HCT116 (cell line): ENCODE measurements around the gene GPATCH2L. TPM values are rescaled to one million over a fixed set of nuclear protein-coding genes. Genes with fewer than 3 reads are reported as not detected.

ENCODE experiments used
- ATAC-seq: fragments of 200-7000 bp; cut with Tn5 transposase; 2 replicates; pipeline ENCODE4 v1.9.1; 2020; ENCODE audit warnings: mild to moderate bottlenecking, moderate library complexity
- BruUV-seq: library from RNA; stranded (reverse); fragments of 400-500 nt; replicated peaks from 2 replicates; lab custom pipeline; 2021; lab: Mats Ljungman, UMichigan
- CTCF ChIA-PET: fragments of 300-600 bp; sonication (Branson Sonifier 250); formaldehyde crosslinking; loops from one replicate; lab custom pipeline; 2021; ENCODE audit warnings: antibody characterized with exemption; lab: Charles Lee
- POLR2A ChIA-PET: fragments of 300-600, 350-600 bp; sonication (Branson Sonifier 250); formaldehyde crosslinking; loops from one replicate; lab custom pipeline; 2021; ENCODE audit warnings: antibody characterized with exemption; lab: Charles Lee
- RAD21 ChIA-PET, 2 experiments: fragments of 300-600 bp; sonication (Branson Sonifier 250); formaldehyde crosslinking; loops; one replicate each; lab custom pipeline; 2023; ENCODE audit warnings: low total read pairs in 2 of 2; ENCODE audit not compliant: uncharacterized antibody in 2 of 2, unreplicated experiment in 2 of 2, low non-redundant PET in 1 of 2; lab: Charles Lee
- DNase-seq: peaks from one replicate; pipeline ENCODE4 v3.0.0-alpha.2; 2010; ENCODE audit warnings: low read depth, low spot score
- H2AFZ ChIP-seq: fragments of 200-600 bp; shearing (Covaris generic), sonication (generic); 2 replicates; pipeline ENCODE4 v1.6.1; 2017; ENCODE audit warnings: low read depth, mixed run types, mixed read lengths, antibody characterized with exemption, low read length; ENCODE audit not compliant: poor library complexity, severe bottlenecking
- H3K27ac ChIP-seq: 2 replicates; pipeline ENCODE4 v1.5.1; 2012; ENCODE audit warnings: low read depth, low read length
- H3K27me3 ChIP-seq: fragments of 200-600 bp; sonication (generic); 2 replicates; pipeline ENCODE4 v1.6.1; 2016; ENCODE audit warnings: mixed run types, low read length, mixed read lengths; ENCODE audit not compliant: insufficient read depth
- H3K36me3 ChIP-seq, 2 experiments: fragments of 200-500 bp in 1 of 2; fragments of 200-600 bp in 1 of 2; sonication (Bioruptor generic) in 1 of 2; sonication (generic) in 1 of 2; 2 replicates each; pipeline versions ENCODE4 v1.5.1 to v1.6.1; 2014 to 2016; ENCODE audit warnings: low read length in 2 of 2, inconsistent platforms in 1 of 2, mixed read lengths in 1 of 2, mixed run types in 1 of 2; ENCODE audit not compliant: insufficient read depth in 2 of 2, control insufficient read depth in 1 of 2
- H3K4me1 ChIP-seq, 2 experiments: fragments of 200-600 bp in 1 of 2; sonication (generic) in 1 of 2; 2 replicates each; pipeline versions ENCODE4 v1.5.1 to v1.6.1; 2012 to 2017; ENCODE audit warnings: low read length in 2 of 2, inconsistent platforms in 1 of 2, mild to moderate bottlenecking in 1 of 2, mixed read lengths in 1 of 2, mixed run types in 1 of 2, moderate library complexity in 1 of 2; ENCODE audit not compliant: insufficient read depth in 2 of 2, control insufficient read depth in 1 of 2
- H3K4me2 ChIP-seq: fragments of 200-600 bp; sonication (generic); 2 replicates; pipeline ENCODE4 v1.6.1; 2017; ENCODE audit warnings: mixed run types, low read length, mixed read lengths
- H3K4me3 ChIP-seq, 2 experiments: fragments of 200-600 bp in 1 of 2; sonication (generic) in 1 of 2; replicated peaks in 1 of 2; 2 replicates each; pipeline ENCODE4 v1.5.1; 2011 to 2016; ENCODE audit warnings: low read length in 2 of 2, control low read depth in 1 of 2, low read depth in 1 of 2, mild to moderate bottlenecking in 1 of 2, mixed read lengths in 1 of 2, mixed run types in 1 of 2
- H3K79me2 ChIP-seq: fragments of 200-600 bp; sonication (generic); 2 replicates; pipeline ENCODE4 v1.6.1; 2017; ENCODE audit warnings: mild to moderate bottlenecking, mixed run types, low read length, moderate library complexity, mixed read lengths; ENCODE audit not compliant: insufficient read depth
- H3K9ac ChIP-seq: fragments of 200-600 bp; sonication (generic); 2 replicates; pipeline ENCODE4 v1.6.1; 2016; ENCODE audit warnings: low read length, mixed read lengths
- H3K9me2 ChIP-seq: fragments of 200-600 bp; sonication (generic), shearing (Covaris generic); 2 replicates; pipeline ENCODE4 v1.6.1; 2017; ENCODE audit warnings: mixed run types, mild to moderate bottlenecking, moderate library complexity; ENCODE audit not compliant: insufficient read depth
- H3K9me3 ChIP-seq, 2 experiments: fragments of 200-500 bp in 1 of 2; fragments of 200-600 bp in 1 of 2; sonication (Bioruptor generic) in 1 of 2; sonication (generic) in 1 of 2; 2 replicates each; pipeline ENCODE4 v1.6.1; 2014 to 2017; ENCODE audit warnings: low read length in 2 of 2, mixed read lengths in 2 of 2, inconsistent platforms in 1 of 2, low read depth in 1 of 2, mild to moderate bottlenecking in 1 of 2, mixed run types in 1 of 2, moderate library complexity in 1 of 2; ENCODE audit not compliant: control insufficient read depth in 1 of 2, insufficient read depth in 1 of 2
- H4K20me1 ChIP-seq: fragments of 200-600 bp; sonication (generic), shearing (Covaris generic); 2 replicates; pipeline ENCODE4 v1.6.1; 2017; ENCODE audit warnings: mixed run types, mild to moderate bottlenecking, moderate library complexity; ENCODE audit not compliant: insufficient read depth
- ATF3 ChIP-seq: IDR thresholded peaks from 2 replicates; pipeline ENCODE4 v1.6.1; 2012
- CEBPB ChIP-seq: IDR thresholded peaks from 2 replicates; pipeline ENCODE4 v1.6.1; 2012; ENCODE audit warnings: low read depth
- CTCF ChIP-seq, 3 experiments: fragments of 200-600 bp in 1 of 3; sonication (generic) in 1 of 3; IDR thresholded peaks in 2 of 3; conservative IDR thresholded peaks in 1 of 3; 2 replicates each; pipeline ENCODE4 v1.5.1; 2012 to 2017; ENCODE audit warnings: low read depth in 2 of 3, low read length in 2 of 3, antibody characterized with exemption in 1 of 3, borderline replicate concordance in 1 of 3, control low read depth in 1 of 3, mild to moderate bottlenecking in 1 of 3, mixed read lengths in 1 of 3, mixed run types in 1 of 3, moderate library complexity in 1 of 3; ENCODE audit not compliant: insufficient read depth in 1 of 3
- EGR1 ChIP-seq: IDR thresholded peaks from 2 replicates; pipeline ENCODE4 v1.6.1; 2012; ENCODE audit warnings: low read depth
- ELF1 ChIP-seq: IDR thresholded peaks from 2 replicates; pipeline ENCODE4 v1.6.1; 2012; ENCODE audit warnings: low read depth, borderline replicate concordance
- EZH2 ChIP-seq: fragments of 200-600 bp; sonication (generic); IDR thresholded peaks from 2 replicates; pipeline ENCODE4 v1.6.1; 2017; ENCODE audit warnings: antibody characterized with exemption, mixed run types
- EZH2phosphoT487 ChIP-seq: fragments of 200-600 bp; IDR thresholded peaks from 2 replicates; pipeline ENCODE4 v1.6.1; 2018; ENCODE audit warnings: antibody characterized with exemption, borderline replicate concordance
- FOSL1 ChIP-seq: IDR thresholded peaks from 2 replicates; pipeline ENCODE4 v1.6.1; 2012; ENCODE audit warnings: low read depth
- JUND ChIP-seq: IDR thresholded peaks from 2 replicates; pipeline ENCODE4 v1.6.1; 2012
- MAX ChIP-seq: IDR thresholded peaks from 2 replicates; pipeline ENCODE4 v1.6.1; 2012
- POLR2A ChIP-seq: IDR thresholded peaks from 2 replicates; pipeline ENCODE4 v1.7.0; 2011; ENCODE audit warnings: borderline replicate concordance; ENCODE audit not compliant: insufficient read depth, insufficient read length; ENCODE audit errors: extremely low read depth
- POLR2AphosphoS5 ChIP-seq: IDR thresholded peaks from 2 replicates; pipeline ENCODE4 v1.6.1; 2011; ENCODE audit warnings: mild to moderate bottlenecking, low read depth, low read length, moderate library complexity
- RAD21 ChIP-seq: IDR thresholded peaks from 2 replicates; pipeline ENCODE4 v1.6.1; 2012; ENCODE audit warnings: low read depth, mild to moderate bottlenecking
- SIN3A ChIP-seq: IDR thresholded peaks from 2 replicates; pipeline ENCODE4 v1.6.1; 2012; ENCODE audit warnings: low read depth
- SRF ChIP-seq: IDR thresholded peaks from 2 replicates; pipeline ENCODE4 v1.6.1; 2012; ENCODE audit warnings: low read depth
- YY1 ChIP-seq: IDR thresholded peaks from 2 replicates; pipeline ENCODE4 v1.6.1; 2011; ENCODE audit warnings: low read length, low read depth, moderate library complexity, mild to moderate bottlenecking; ENCODE audit not compliant: insufficient replicate concordance; ENCODE audit errors: extremely low read depth
- ZFX ChIP-seq: fragments of 450-650 bp; IDR thresholded peaks from 2 replicates; pipeline ENCODE4 v1.6.1; 2017
- intact Hi-C: fragments of 100-400 bp; cut with micrococcal nuclease; formaldehyde crosslinking; loops from 2 replicates; pipeline ENCODE4 v1.10.0; 2022
- total RNA-seq: library from RNA; stranded (reverse); gene quantifications from one replicate; pipeline ENCODE4 v1.2.1, GENCODE V29; 2021; ENCODE audit not compliant: unreplicated experiment
- TF ChIP-seq, protein P1 (sequence below): IDR thresholded peaks from 2 replicates; pipeline ENCODE4 v1.6.1; 2012; ENCODE audit warnings: low read depth

GPATCH2L gene
- total RNA-seq, 1 experiment from 2014 or later = 49.2 TPM

GRCh38 chr14:76146976-76147375 is 4.7 kb upstream of the GPATCH2L start:
- no peak overlapping the region for H3K9ac ChIP-seq
- intact Hi-C loops = no loop called here
- H3K4me1 ChIP-seq = peaks cover 0 to 6% of the 10 kb centered on the region in 2 experiments; a peak in 2 of 4 replicates
- POLR2A ChIA-PET = no interaction called here
- no peaks in the 10 kb centered on the region for H4K20me1 ChIP-seq
- no peak for DNase-seq
- no peak overlapping the region for H3K4me2 ChIP-seq
- no peaks in the 10 kb centered on the region for H3K9me2 ChIP-seq
- H3K27ac ChIP-seq = no peak overlapping the region
- H3K36me3 ChIP-seq = no peaks in the 10 kb centered on the region
- no peak for TF ChIP-seq EZH2
- TF ChIP-seq CEBPB = no peak
- TF ChIP-seq JUND = no peak
- no peak for TF ChIP-seq ELF1
- no peak for TF ChIP-seq YY1
- TF ChIP-seq SRF = no peak
- no peak for TF ChIP-seq EZH2phosphoT487
- no peak for TF ChIP-seq POLR2AphosphoS5
- TF ChIP-seq ZFX = no peak
- no peak for TF ChIP-seq SIN3A
- no peak for TF ChIP-seq FOSL1
- TF ChIP-seq POLR2A = no peak
- TF ChIP-seq ATF3 = no peak
- no peak for TF ChIP-seq MAX
- no peak for TF ChIP-seq RAD21
- TF ChIP-seq, protein P1, sequence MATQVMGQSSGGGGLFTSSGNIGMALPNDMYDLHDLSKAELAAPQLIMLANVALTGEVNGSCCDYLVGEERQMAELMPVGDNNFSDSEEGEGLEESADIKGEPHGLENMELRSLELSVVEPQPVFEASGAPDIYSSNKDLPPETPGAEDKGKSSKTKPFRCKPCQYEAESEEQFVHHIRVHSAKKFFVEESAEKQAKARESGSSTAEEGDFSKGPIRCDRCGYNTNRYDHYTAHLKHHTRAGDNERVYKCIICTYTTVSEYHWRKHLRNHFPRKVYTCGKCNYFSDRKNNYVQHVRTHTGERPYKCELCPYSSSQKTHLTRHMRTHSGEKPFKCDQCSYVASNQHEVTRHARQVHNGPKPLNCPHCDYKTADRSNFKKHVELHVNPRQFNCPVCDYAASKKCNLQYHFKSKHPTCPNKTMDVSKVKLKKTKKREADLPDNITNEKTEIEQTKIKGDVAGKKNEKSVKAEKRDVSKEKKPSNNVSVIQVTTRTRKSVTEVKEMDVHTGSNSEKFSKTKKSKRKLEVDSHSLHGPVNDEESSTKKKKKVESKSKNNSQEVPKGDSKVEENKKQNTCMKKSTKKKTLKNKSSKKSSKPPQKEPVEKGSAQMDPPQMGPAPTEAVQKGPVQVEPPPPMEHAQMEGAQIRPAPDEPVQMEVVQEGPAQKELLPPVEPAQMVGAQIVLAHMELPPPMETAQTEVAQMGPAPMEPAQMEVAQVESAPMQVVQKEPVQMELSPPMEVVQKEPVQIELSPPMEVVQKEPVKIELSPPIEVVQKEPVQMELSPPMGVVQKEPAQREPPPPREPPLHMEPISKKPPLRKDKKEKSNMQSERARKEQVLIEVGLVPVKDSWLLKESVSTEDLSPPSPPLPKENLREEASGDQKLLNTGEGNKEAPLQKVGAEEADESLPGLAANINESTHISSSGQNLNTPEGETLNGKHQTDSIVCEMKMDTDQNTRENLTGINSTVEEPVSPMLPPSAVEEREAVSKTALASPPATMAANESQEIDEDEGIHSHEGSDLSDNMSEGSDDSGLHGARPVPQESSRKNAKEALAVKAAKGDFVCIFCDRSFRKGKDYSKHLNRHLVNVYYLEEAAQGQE = no peak
- TF ChIP-seq CTCF (IDR thresholded peaks at IDR 0.05 in 2 of 3, conservative IDR thresholded peaks at IDR 0.05 in 1 of 3; ENCODE audit: borderline replicate concordance in 1 of 3, insufficient read depth in 1 of 3, low read depth in 2 of 3, low read length in 2 of 3) = no peak
- no peak for TF ChIP-seq EGR1
- TF ChIP-seq, all 23 proteins: peak for 0
- H3K4me3 ChIP-seq = no peak overlapping the region
- ATAC-seq = no peak
- H3K27me3 ChIP-seq = no peaks in the 10 kb centered on the region; the same call in none of the 2 replicates
- H3K79me2 ChIP-seq = peaks cover 2% of the 10 kb centered on the region
- H2AFZ ChIP-seq = no peak overlapping the region
- RAD21 ChIA-PET = no interaction called here
- no TSS peak for BruUV-seq
- CTCF ChIA-PET = interaction anchor here (1.5 kb wide), 1 partner anchor 35 kb away, joined by 4 read pairs; no protein-coding TSS in a partner anchor
- no peaks in the 10 kb centered on the region for H3K9me3 ChIP-seq
